ENCODE results near the gene ADGRB3.

GRCh38 chr6:69303382-69303781, 668.3 kb downstream of the ADGRB3 start:
- TF ChIP-seq CTCF (IDR thresholded peaks at IDR 0.05) = no peak
- no peak for TF ChIP-seq POLR2A (IDR thresholded peaks at IDR 0.05)
